Keratinocyte (primary cell): ENCODE data around the gene CD8B2. TPM values are rescaled to one million over a fixed set of nuclear protein-coding genes. Genes with fewer than 3 reads are reported as not detected.

ENCODE experiments used
- DNase-seq: peaks from one replicate; pipeline ENCODE4 v3.0.0-alpha.2; 2011; ENCODE audit warnings: low read depth, missing footprints, low spot score
- FAIRE-seq: peaks from 2 replicates; lab custom pipeline; 2011; peaks lifted over from hg19 to GRCh38; lab: Jason Lieb, UNC
- H2AFZ ChIP-seq: 2 replicates; pipeline ENCODE4 v1.6.0; 2012; ENCODE audit warnings: low read length, control low read depth, inconsistent platforms; ENCODE audit not compliant: control insufficient read depth
- H3K27ac ChIP-seq: 2 replicates; pipeline ENCODE4 v1.5.1; 2011; ENCODE audit warnings: low read length; ENCODE audit not compliant: control insufficient read depth, insufficient read depth
- H3K27me3 ChIP-seq: 3 replicates; pipeline ENCODE4 v1.6.0; 2011; ENCODE audit warnings: low read length; ENCODE audit not compliant: control insufficient read depth, insufficient read depth; ENCODE audit errors: extremely low read depth
- H3K36me3 ChIP-seq, 2 experiments: 2 replicates in 1 of 2; 3 replicates in 1 of 2; pipeline ENCODE4 v1.5.1; 2011; ENCODE audit warnings: low read length in 2 of 2, mild to moderate bottlenecking in 1 of 2; ENCODE audit not compliant: control insufficient read depth in 2 of 2, insufficient read depth in 2 of 2; ENCODE audit errors: extremely low read depth in 1 of 2
- H3K4me1 ChIP-seq: 3 replicates; pipeline ENCODE4 v1.5.1; 2011; ENCODE audit warnings: low read length; ENCODE audit not compliant: control insufficient read depth, insufficient read depth; ENCODE audit errors: extremely low read depth
- H3K4me2 ChIP-seq: 3 replicates; pipeline ENCODE4 v1.6.0; 2011; ENCODE audit warnings: low read depth, low read length; ENCODE audit not compliant: control insufficient read depth, insufficient read depth; ENCODE audit errors: extremely low read depth
- H3K4me3 ChIP-seq, 3 experiments: fragments of 200-600 bp in 1 of 3; sonication (generic) in 1 of 3; 2 replicates in 2 of 3; 3 replicates in 1 of 3; pipeline ENCODE4 v1.5.1; 2011 to 2016; ENCODE audit warnings: low read length in 3 of 3, mild to moderate bottlenecking in 3 of 3, control low read depth in 2 of 3, inconsistent platforms in 1 of 3, low read depth in 1 of 3, mixed read lengths in 1 of 3, mixed run types in 1 of 3, moderate library complexity in 1 of 3; ENCODE audit not compliant: control insufficient read depth in 2 of 3, insufficient read depth in 2 of 3; ENCODE audit errors: extremely low read depth in 1 of 3
- H3K79me2 ChIP-seq: 2 replicates; pipeline ENCODE4 v1.6.0; 2012; ENCODE audit warnings: low read length; ENCODE audit not compliant: control insufficient read depth, insufficient read depth
- H3K9ac ChIP-seq: 3 replicates; pipeline ENCODE4 v1.6.0; 2011; ENCODE audit warnings: low read length; ENCODE audit not compliant: control insufficient read depth, insufficient read depth; ENCODE audit errors: extremely low read depth
- H3K9me1 ChIP-seq: 3 replicates; pipeline ENCODE4 v1.6.0; 2011; ENCODE audit warnings: low read length; ENCODE audit not compliant: control insufficient read depth, insufficient read depth; ENCODE audit errors: extremely low read depth
- H3K9me3 ChIP-seq: 2 replicates; pipeline ENCODE4 v1.5.1; 2012; ENCODE audit warnings: low read depth, low read length; ENCODE audit not compliant: control insufficient read depth
- H4K20me1 ChIP-seq: 3 replicates; pipeline ENCODE4 v1.6.0; 2011; ENCODE audit warnings: low read length; ENCODE audit not compliant: control insufficient read depth, insufficient read depth; ENCODE audit errors: extremely low read depth
- EZH2 ChIP-seq: IDR thresholded peaks from one replicate; pipeline ENCODE4 v1.6.1; 2012; ENCODE audit warnings: inconsistent platforms, mild to moderate bottlenecking, low read length, moderate library complexity
- dilution Hi-C: fragments of 300-500 bp; cut with MboI; formaldehyde crosslinking; loops from one replicate; pipeline ENCODE4 v1.7.0; 2020; ENCODE audit warnings: low sequenced_read_pairs; ENCODE audit not compliant: extremely low pct_ligation_motif_present
- polyA plus RNA-seq, 5 experiments: library from polyadenylated mRNA; depleted of rRNA in 3 of 5; stranded (reverse) in 3 of 5; stranded (forward) in 1 of 5; unstranded in 1 of 5; fragments of >200 nt; gene quantifications; 1 replicate in 1 of 5; 2 replicates in 3 of 5; 3 replicates in 1 of 5; pipeline versions ENCODE4 v1.2.1 to v1.2.3, GENCODE V29; 2011 to 2012; ENCODE audit warnings: missing spikeins in 2 of 5, low read depth in 1 of 5, low replicate concordance in 1 of 5
- TF ChIP-seq, protein P1 (sequence below), 3 experiments: IDR thresholded peaks in 1 of 3; conservative IDR thresholded peaks in 1 of 3; optimal IDR thresholded peaks in 1 of 3; 2 replicates in 2 of 3; 3 replicates in 1 of 3; pipeline versions ENCODE3 to v1.5.1; 2011; ENCODE audit warnings: low read length in 3 of 3, mild to moderate bottlenecking in 3 of 3, moderate library complexity in 2 of 3, control low read depth in 1 of 3, inconsistent platforms in 1 of 3; ENCODE audit not compliant: insufficient read depth in 2 of 3; ENCODE audit errors: extremely low read depth in 1 of 3

The CD8B2 gene
- polyA plus RNA-seq, 1 donor (not counting 4 experiments of a cell fraction or from before 2014, with no cell fraction given): not detected

DNA sequence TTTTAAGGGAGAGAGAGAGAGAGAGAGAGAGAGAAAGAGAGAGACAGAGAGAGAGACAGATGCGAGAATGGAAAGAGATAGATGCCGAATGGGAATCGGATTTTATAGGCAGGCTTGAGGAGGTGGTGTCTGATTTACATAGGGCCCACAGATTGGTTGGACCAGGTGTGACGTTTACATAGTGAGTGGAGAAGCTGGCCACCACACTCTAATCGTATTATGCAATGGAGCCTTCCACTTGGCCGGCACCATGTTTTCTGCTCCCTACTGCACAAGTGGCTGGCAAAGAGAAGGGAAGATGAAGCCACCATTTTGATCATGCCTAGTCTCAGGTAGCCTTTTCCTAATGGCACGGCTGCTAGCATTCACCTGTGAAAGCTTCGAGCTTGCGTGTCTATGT, 33.9 kb downstream of the CD8B2 start:
- H3K27me3 ChIP-seq: no peaks in the 10 kb centered on the region
- dilution Hi-C loops: no loop called here
- TF ChIP-seq, protein P1, sequence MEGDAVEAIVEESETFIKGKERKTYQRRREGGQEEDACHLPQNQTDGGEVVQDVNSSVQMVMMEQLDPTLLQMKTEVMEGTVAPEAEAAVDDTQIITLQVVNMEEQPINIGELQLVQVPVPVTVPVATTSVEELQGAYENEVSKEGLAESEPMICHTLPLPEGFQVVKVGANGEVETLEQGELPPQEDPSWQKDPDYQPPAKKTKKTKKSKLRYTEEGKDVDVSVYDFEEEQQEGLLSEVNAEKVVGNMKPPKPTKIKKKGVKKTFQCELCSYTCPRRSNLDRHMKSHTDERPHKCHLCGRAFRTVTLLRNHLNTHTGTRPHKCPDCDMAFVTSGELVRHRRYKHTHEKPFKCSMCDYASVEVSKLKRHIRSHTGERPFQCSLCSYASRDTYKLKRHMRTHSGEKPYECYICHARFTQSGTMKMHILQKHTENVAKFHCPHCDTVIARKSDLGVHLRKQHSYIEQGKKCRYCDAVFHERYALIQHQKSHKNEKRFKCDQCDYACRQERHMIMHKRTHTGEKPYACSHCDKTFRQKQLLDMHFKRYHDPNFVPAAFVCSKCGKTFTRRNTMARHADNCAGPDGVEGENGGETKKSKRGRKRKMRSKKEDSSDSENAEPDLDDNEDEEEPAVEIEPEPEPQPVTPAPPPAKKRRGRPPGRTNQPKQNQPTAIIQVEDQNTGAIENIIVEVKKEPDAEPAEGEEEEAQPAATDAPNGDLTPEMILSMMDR (optimal IDR thresholded peaks at IDR 0.05 in 1 of 3, IDR thresholded peaks at IDR 0.05 in 1 of 3, conservative IDR thresholded peaks at IDR 0.05 in 1 of 3; ENCODE audit: extremely low read depth in 1 of 3, insufficient read depth in 2 of 3, low read length in 3 of 3): no peak
- TF ChIP-seq EZH2: no peak
- H3K4me3 ChIP-seq: no peak overlapping the region
- no peaks in the 10 kb centered on the region for H4K20me1 ChIP-seq
- H3K9me3 ChIP-seq: no peaks in the 10 kb centered on the region
- no peak overlapping the region for H2AFZ ChIP-seq
- no peaks in the 10 kb centered on the region for H3K4me1 ChIP-seq
- H3K27ac ChIP-seq: no peak overlapping the region
- no peaks in the 10 kb centered on the region for H3K79me2 ChIP-seq
- H3K9ac ChIP-seq: no peak overlapping the region
- no peak overlapping the region for H3K4me2 ChIP-seq
- no peaks in the 10 kb centered on the region for H3K9me1 ChIP-seq
- FAIRE-seq (no peak), DNase-seq (no peak)
- H3K36me3 ChIP-seq: no peaks in the 10 kb centered on the region

DNA sequence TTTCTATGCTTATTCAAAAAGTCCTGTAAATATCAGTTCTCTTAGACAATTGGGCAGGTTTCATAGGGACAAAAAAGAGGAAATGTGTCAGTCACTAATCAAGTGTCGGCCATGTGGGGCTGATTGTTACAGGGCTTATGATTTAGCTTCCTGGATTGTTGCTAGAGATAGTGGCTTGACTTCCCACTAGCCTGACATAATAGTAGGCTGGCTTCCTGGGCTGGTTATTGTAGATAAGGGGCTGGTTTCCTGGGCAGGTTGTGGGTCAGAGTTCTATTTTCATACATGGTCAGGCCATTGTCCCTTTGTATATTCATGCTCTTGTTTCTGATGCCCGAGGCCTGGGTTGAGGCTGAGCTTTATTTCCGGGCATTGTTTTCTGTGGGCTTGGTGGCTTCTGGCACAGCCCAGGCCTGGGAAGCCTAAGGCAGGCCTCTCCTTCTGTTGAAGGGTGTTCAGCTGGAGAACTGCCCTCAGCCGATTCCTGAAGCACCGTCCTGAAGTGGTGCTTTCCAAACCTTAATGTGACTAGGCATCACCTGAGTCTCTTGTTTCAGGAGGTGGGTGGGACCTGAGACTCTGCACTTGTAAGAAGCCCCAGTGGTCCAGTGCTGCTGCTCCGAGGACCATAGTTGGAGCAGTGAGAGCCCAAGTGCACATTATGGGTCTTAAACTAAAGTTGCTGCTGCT, 37.0 kb downstream of the CD8B2 start:
- H3K36me3 ChIP-seq: no peaks in the 10 kb centered on the region
- dilution Hi-C loops: no loop called here
- H3K27ac ChIP-seq: no peak overlapping the region
- H3K9me3 ChIP-seq: no peaks in the 10 kb centered on the region
- no peak for FAIRE-seq
- TF ChIP-seq, protein P1 (optimal IDR thresholded peaks at IDR 0.05 in 1 of 3, IDR thresholded peaks at IDR 0.05 in 1 of 3, conservative IDR thresholded peaks at IDR 0.05 in 1 of 3; ENCODE audit: extremely low read depth in 1 of 3, insufficient read depth in 2 of 3, low read length in 3 of 3): no peak
- no peak for TF ChIP-seq EZH2
- H3K4me3 ChIP-seq: no peak overlapping the region
- H2AFZ ChIP-seq: no peak overlapping the region
- H3K9ac ChIP-seq: no peak overlapping the region
- no peak overlapping the region for H3K4me2 ChIP-seq
- H4K20me1 ChIP-seq: no peaks in the 10 kb centered on the region
- H3K9me1 ChIP-seq: no peaks in the 10 kb centered on the region
- DNase-seq: no peak
- no peaks in the 10 kb centered on the region for H3K4me1 ChIP-seq
- no peaks in the 10 kb centered on the region for H3K79me2 ChIP-seq
- no peaks in the 10 kb centered on the region for H3K27me3 ChIP-seq
